GM19397 (cell line): ENCODE results near the gene GRHPR.

ENCODE experiments used
- ATAC-seq: cut with Tn5 transposase; IDR thresholded peaks from one replicate; pipeline ENCODE4 v1.9.1; 2021; ENCODE audit warnings: mild to moderate bottlenecking, moderate library complexity; ENCODE audit not compliant: unreplicated experiment

GRHPR gene

DNA sequence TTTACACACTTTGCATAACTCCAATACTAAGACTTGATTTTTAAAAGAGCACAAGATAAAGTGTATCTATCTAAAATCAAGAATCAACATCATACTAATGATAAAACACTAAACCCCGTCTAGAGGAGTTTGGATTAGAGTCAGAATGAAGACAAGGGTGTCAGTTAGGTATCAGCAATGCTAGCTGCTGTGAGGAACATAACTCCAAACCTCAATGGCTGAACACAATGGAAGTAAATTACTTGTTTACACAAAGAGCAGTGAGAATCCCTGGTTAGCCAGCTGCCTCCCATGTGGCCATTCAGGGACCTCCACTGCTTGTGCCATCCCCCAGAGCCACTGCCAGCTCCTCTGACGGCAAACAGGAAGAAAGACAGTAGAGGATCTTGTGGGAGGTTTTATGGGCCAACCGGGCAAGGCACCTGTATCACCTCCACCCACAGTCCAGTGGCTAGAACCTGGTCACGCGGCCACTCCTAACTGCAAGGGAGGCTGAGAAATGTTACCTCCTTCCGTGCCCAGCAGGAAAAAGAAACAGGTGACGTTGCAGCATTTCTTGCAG is 24.0 kb upstream of the GRHPR start:
- ATAC-seq, result no peak

DNA sequence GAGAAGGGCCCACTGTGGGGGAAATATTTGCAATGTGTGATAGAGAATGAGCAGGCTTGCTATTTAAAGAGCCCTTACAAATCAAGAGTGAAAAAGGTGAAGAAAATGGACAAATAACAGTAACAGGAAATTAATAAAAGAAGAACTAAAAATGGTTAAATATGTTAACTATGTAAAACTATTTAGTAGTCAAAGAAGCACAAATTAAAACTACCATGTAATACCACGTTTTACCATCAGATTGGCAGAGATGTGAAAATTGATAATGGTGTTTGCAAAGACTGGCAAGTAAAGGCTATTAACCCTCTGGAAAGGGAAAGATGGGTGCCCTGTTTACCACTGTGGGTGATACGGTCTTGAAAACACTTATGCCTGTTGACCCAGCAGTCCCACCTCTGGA is 23.2 kb upstream of the GRHPR start:
- ATAC-seq, result no peak

GRCh38 chr9:37404590-37404989 is 17.9 kb upstream of the GRHPR start:
- ATAC-seq, result no peak

GRCh38 chr9:37405350-37405749 is 17.1 kb upstream of the GRHPR start:
- ATAC-seq, result no peak

- ATAC-seq, result no peak
These were observed 16.6 kb upstream of the GRHPR start for GRCh38 chr9:37405764-37406380.

DNA sequence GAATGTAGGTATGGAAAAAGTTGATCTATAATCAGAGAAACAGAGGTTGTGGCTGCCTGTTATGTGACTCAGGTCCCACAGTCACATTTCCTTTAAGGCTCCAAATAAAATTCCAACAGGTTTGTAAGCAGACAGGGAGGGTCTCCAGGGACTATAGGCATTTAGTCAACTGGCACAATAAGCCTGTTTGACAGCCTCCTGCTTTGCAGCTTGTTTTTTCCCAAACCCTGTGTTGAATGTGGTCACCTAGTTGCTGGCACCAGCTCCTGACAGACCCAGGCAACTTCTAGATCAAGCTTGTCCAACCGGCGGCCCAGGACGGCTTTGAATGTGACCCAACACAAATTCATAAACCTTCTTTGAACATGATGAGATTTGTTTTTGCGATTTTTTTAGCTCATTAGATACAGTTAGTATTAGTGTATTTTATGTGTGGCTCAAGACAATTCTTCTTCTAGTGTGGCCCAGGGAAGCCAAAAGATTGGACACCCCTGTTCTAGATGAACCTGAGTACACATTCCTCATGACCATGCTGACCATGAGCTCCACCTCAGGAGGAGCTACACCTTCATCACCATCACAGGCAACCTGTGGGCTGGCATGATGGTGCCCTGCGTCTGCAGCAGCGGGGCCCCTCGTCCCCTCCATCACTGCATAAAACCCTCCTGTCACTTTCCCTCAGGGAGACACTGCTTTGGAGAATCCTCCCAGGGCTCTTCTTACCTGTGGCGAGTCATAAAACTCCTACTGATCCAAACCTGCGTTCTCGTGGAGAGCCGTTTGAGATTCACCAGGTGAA is 15.7 kb upstream of the GRHPR start:
- no peak for ATAC-seq

GRCh38 chr9:37407468-37407867 is 15.0 kb upstream of the GRHPR start:
- no peak for ATAC-seq

DNA sequence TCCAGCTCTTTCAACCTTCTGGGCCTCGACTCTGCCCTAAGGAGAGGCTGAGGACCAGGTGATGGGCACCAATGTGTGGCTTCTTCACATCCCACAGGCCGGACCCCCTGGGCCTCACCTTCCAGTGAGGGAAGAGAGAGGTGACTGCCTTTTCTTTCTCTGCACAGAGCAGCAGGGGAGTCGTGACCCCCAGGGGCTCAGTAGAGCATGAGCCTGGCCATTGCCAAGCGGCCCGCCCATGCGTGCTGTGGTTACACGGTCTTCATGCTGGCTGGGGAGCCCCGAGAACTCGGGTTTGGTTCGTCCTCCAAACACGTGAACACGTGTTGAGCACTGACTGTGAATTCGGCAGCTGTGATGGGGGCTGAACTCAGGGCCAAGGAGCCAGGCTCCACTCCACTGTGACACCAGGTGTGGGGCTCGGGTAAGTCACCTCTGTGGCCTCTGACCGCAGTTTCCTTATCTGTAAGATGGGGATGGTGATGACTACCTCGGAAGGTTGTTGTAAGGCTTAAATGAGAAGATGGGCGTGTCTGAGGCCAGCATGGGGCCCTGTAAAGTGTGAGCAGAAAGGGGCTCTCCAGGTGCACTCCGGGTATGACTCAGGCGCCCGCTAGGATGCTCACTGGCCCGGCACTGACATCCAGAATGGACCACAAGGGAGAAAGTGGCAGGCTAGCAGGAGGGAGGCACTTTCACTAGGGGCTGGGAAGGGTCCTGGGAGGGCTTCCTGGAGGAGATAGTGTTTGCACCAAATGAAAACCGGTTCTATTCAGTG is 13.4 kb upstream of the GRHPR start:
- peak; percentile 88 for ATAC-seq

DNA sequence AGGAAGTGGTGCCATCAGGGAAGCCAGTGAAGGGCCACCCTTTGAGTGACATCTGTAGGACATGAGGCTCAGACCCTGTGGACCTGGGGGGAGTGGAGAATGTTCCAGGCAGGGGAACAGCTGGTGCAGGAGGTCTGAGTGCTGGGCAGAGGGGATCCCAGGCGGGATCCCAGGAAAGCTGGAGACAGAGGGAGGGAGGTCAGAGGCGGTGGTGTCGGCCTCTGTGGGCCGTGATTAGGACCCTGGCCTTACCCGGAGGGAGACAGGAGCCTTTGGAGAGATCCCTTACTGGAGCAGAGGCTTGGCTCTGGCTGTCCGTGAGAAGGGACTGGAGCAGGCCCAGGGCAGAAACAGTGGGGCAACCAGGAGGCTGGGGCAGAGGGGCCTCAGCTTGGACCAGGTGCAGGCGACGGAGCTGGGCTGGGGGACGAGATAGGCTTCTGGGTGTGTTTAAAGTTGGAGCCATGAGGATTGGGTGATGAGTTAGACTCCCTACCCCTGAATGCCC is 12.1 kb upstream of the GRHPR start:
- ATAC-seq, result no peak

DNA sequence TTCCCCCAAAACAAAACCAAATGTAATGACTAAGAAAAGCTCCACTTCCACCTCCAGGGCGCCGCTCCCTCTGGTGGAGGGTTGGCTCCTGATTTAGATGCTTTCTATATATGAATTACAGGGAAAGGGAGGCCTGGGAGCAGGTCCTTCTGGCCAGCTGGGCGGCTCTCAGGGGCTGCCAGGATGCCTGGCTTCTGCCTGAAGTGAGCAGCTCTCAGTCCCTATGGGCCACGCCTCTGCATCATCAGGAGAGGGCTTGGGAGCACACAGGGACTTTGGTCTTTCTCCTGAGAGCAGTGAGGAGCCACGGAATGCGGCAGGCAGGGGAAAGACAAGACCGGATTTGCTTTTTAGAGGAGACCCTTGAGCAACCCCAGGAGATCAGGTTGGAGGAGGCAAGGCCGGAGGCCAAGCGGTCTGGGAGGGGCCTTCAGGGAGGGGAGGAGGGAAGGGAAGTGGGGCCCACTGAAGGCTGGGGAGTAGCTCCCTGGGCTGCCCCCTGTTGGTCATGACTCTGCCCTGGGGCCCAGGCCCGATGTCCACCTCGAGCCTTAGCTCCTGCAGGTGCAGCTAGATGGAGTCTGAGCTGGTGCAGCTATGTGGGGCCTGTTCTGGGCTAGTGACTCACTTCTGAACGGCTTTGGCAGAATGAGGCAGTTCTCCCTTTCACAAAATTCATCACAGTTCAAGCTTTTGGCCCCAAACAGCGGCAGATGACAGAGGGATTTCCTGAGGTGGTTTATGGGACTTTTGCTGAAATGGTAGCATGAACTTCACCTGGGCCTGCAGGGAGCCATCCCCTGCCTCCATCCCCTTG is 11.3 kb upstream of the GRHPR start:
- peak; percentile 14 for ATAC-seq

GRCh38 chr9:37412431-37413151 is 9.9 kb upstream of the GRHPR start:
- no peak for ATAC-seq

- no peak for ATAC-seq
These were observed 9.2 kb upstream of the GRHPR start for GRCh38 chr9:37413311-37413710.

DNA sequence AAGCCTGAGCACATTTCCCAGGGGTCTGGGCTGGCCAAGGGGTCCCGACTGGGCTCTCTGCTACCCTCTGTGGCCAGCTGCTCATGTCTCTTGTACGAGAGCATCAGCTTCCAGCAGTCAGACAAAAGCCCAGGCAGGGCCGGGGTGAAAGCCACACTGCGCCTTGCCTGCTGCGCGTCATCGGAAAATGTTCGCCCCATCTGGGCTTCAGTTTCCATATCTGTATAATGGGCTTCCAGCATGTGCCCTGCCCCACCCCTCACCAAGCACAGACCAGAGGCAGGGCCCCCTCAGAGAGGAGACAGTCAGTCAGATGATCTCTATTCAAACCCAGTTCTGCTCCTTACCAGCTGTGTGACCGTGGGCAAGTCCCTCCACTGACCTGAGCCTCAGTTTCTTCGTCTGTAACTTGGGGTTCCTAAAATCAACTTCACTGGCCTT is 8.0 kb upstream of the GRHPR start:
- ATAC-seq, result no peak

- no peak for ATAC-seq
These were observed 7.3 kb upstream of the GRHPR start for GRCh38 chr9:37415011-37415719.

DNA sequence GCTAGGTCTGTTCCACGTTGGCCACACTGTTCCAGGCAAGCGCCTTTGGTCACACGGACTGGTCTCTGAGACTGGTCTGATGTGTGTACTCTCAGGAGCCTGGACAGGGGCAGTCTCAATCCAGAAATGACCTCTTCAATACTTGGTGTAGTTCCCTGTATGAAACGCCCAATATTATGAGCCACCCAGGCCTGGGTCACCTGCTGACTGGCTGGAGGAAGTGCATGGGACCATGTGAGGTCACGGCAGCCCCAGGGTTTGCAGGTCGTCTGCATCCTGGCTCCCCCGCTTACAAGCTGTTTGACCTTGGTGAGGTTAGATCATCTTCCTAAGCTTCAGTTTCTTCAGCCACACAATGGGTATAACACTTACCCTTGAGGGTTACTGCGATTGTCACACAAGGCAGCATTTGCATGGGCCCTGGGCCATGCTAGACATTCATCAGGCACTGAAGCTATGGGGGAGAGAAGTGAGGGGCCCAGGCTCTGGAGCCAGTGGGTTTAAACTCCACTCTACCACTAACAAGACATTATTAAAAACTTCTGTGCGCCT is 5.2 kb upstream of the GRHPR start:
- no peak for ATAC-seq

GRCh38 chr9:37417857-37418618 is 4.5 kb upstream of the GRHPR start:
- no peak for ATAC-seq

- ATAC-seq, result no peak
These were observed 3.3 kb upstream of the GRHPR start for GRCh38 chr9:37419204-37419603.
